Effector CD4-positive, alpha-beta T cell (primary cell): ENCODE data around the gene PCDHGA11. TPM values are rescaled to one million over a fixed set of nuclear protein-coding genes. Genes with fewer than 3 reads are reported as not detected.
"Not testable (repeated sequence)": the region's sequence is repeated elsewhere in the genome, so short reads cannot be mapped to it uniquely, and the experiment has no call there.

Source experiments
- DNase-seq: peaks from one replicate; pipeline ENCODE4 v3.0.0-alpha.2; 2020
- total RNA-seq: gene quantifications from one replicate; lab custom pipeline; 2026; lab: John Stamatoyannopoulos, UW

Gene PCDHGA11
- total RNA-seq, result not detected

GRCh38 chr5:141420855-141421488 lies at the start of gene PCDHGA11:
Gene PCDHGA11, plus strand, starts transcription at chr5:141421051. Its CDS starts 177 bp downstream, at chr5:141421228.
- DNase-seq, result no peak

- DNase-seq, result no peak
Observed at GRCh38 chr5:141371572-141372475, 49.0 kb upstream of the PCDHGA11 start.

- no peak for DNase-seq
Observed at GRCh38 chr5:141373673-141374317, 47.1 kb upstream of the PCDHGA11 start, which contains the start of gene PCDHGA6. Gene PCDHGA6, plus strand, starts transcription at chr5:141373891. Its CDS starts 193 bp downstream, at chr5:141374084.

GRCh38 chr5:141374627-141375026 lies 46.2 kb upstream of the PCDHGA11 start:
- no peak for DNase-seq

GRCh38 chr5:141375444-141376155 lies 45.3 kb upstream of the PCDHGA11 start:
- DNase-seq, result not testable (repeated sequence)

GRCh38 chr5:141382469-141383294 lies 38.2 kb upstream of the PCDHGA11 start, which contains the start of gene PCDHGA7:
Gene PCDHGA7, plus strand, starts transcription at chr5:141382742. Its CDS starts 158 bp downstream, at chr5:141382900.
- DNase-seq, result no peak

GRCh38 chr5:141383345-141383744 lies 37.5 kb upstream of the PCDHGA11 start:
- no peak for DNase-seq

- no peak for DNase-seq
Observed at GRCh38 chr5:141384471-141385267, 36.2 kb upstream of the PCDHGA11 start.

GRCh38 chr5:141387557-141388311 lies 33.1 kb upstream of the PCDHGA11 start, which contains the start of gene PCDHGB4:
Gene PCDHGB4, plus strand, starts transcription at chr5:141387698. Its CDS starts 187 bp downstream, at chr5:141387885.
- not testable (repeated sequence) for DNase-seq

- DNase-seq, result no peak
Observed at GRCh38 chr5:141388661-141389060, 32.2 kb upstream of the PCDHGA11 start.

- DNase-seq, result no peak
Observed at GRCh38 chr5:141389153-141390042, 31.5 kb upstream of the PCDHGA11 start.

- no peak for DNase-seq
Observed at GRCh38 chr5:141392429-141393198, 28.2 kb upstream of the PCDHGA11 start, which contains the start of gene PCDHGA8. Gene PCDHGA8, plus strand, starts transcription at chr5:141392633. Its CDS starts 181 bp downstream, at chr5:141392814.

- no peak for DNase-seq
Observed at GRCh38 chr5:141393267-141393666, 27.6 kb upstream of the PCDHGA11 start.

GRCh38 chr5:141394401-141395187 lies 26.3 kb upstream of the PCDHGA11 start:
- DNase-seq, result not testable (repeated sequence)

GRCh38 chr5:141397756-141398551 lies 22.9 kb upstream of the PCDHGA11 start, which contains the start of gene PCDHGB5:
Gene PCDHGB5, plus strand, starts transcription at chr5:141397947. Its CDS starts 181 bp downstream, at chr5:141398128.
- DNase-seq, result not testable (repeated sequence)

GRCh38 chr5:141398608-141399007 lies 22.2 kb upstream of the PCDHGA11 start:
- no peak for DNase-seq
